Stimulated activated naive CD8-positive, alpha-beta T cell treated with anti-CD3 and anti-CD28 coated beads, Interleukin-15, amount 100 ng/mL, for 72 hours (primary cell): ENCODE data around the gene YWHAQ.
A peak's percentile ranks its signal among the peaks of the same experiment; 100 is the strongest.

ENCODE experiments used
- ATAC-seq: fragments of 150-1000 bp; cut with Tn5 transposase; 2 replicates; pipeline ENCODE4 v1.10.0; 2021; ENCODE audit warnings: mild to moderate bottlenecking, moderate library complexity
- DNase-seq, 2 donors: peaks; one replicate each; pipeline ENCODE4 v3.0.0; 2021 to 2022
- H3K27ac Mint-ChIP-seq, 2 donors: one replicate each; pipeline ENCODE4 v1.8.0; 2022; ENCODE audit warnings: mild to moderate bottlenecking in 2 of 2, mixed read lengths in 2 of 2, moderate library complexity in 2 of 2
- H3K27me3 Mint-ChIP-seq: one replicate; pipeline ENCODE4 v1.8.0; 2022; ENCODE audit warnings: mixed read lengths
- H3K4me1 Mint-ChIP-seq: one replicate; pipeline ENCODE4 v1.8.0; 2022; ENCODE audit warnings: mild to moderate bottlenecking, mixed read lengths
- H3K4me3 Mint-ChIP-seq, 2 donors: one replicate each; pipeline ENCODE4 v1.8.0; 2022; ENCODE audit warnings: mild to moderate bottlenecking in 2 of 2, mixed read lengths in 2 of 2, moderate library complexity in 1 of 2
- H3K9me3 Mint-ChIP-seq, 2 donors: one replicate each; pipeline ENCODE4 v1.8.0; 2022; ENCODE audit warnings: mixed read lengths in 2 of 2

Gene YWHAQ

DNA sequence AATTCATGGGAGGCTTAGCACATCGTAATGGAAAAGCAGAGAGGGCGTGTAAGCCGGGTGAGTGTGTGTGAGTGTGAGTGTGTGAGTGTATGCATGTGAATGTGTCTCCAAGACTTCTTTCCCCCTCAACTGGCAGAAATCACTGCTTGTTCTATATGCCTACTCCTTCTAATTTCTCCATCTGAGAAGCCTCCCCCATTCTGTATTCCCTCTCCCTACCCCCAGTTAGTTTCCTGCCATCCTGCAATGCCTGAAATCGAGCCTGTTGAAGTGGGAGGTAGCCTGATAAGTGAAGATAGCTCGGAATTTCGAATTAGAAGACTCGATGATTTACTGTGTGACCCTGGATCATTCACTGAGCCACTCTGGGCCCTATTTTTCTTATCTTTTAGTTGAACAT, 30.0 kb upstream of the YWHAQ start:
- ATAC-seq: no peak
- peaks cover 15% of the 10 kb centered on the region for H3K4me1 Mint-ChIP-seq
- DNase-seq: no peak
- peaks cover 8% of the 10 kb centered on the region for H3K27me3 Mint-ChIP-seq
- H3K27ac Mint-ChIP-seq: no peak overlapping the region
- no peak overlapping the region for H3K4me3 Mint-ChIP-seq
- H3K9me3 Mint-ChIP-seq: no peaks in the 10 kb centered on the region

DNA sequence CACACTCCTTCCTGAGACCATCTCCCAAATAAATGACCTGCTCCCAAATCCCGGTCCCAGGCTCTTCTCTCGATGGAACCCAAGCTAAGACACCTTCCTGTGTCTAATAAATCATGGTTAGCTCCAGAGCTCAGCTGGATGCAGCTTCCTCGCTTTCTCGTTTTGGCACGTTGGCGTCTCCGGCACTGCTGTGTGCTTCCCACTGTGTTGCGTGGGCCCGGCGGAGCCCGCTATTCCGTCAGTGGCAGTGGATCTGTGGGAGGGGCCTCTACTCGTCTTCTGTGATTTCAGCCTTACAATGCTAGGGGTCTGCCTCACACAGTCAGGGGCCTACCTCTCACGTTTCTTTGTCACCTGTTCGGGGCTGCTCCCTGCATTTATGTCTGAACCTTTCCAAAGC, 29.4 kb upstream of the YWHAQ start:
- peaks cover 19% of the 10 kb centered on the region for H3K4me1 Mint-ChIP-seq
- H3K9me3 Mint-ChIP-seq: no peaks in the 10 kb centered on the region
- peaks cover 8% of the 10 kb centered on the region for H3K27me3 Mint-ChIP-seq
- DNase-seq (no peak), ATAC-seq (no peak)
- H3K4me3 Mint-ChIP-seq: no peak overlapping the region
- H3K27ac Mint-ChIP-seq: no peak overlapping the region

DNA sequence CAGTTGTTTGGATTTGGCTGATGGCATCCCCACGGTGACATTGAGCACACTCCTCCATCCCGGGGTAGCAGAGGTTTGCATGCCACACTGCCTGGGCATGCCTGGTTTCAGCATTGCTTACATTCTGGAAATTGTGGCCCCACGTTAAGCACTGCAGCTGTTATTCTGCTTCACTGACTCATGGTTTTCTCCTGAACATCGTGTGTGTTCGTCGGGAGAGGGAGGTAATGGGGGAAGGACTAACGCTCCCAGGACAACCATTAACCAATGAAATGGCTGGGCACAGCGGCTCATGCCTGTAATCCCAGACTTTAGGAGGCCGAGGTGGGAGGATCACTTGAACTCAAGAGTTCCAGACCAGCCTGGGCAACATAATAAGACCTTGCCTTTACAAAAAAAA, 28.2 kb upstream of the YWHAQ start:
- Mint-ChIP-seq H3K27ac (peak overlapping the region in 1 of 2 donors; percentile 7), H3K4me1 (peaks cover 15% of the 10 kb centered on the region)
- DNase-seq: no peak

DNA sequence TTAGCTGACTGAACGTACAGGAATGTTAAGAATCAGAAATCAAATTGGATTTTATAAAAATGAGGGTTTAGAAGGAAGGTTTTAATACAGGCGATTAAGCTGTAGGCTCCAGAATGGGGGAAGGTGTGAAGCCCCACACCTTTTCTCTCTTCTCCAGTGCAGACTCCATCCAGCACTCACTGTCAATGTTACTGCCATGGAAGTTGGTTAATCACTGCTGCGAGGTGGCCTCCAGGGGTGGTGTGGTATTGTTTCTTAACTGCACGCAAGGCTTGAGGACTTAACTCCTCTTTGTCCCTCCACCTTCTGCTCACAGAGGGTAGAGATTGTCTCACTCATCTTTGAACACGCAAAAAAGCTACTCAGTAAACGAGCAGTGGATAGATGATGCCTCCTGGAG, 26.9 kb upstream of the YWHAQ start:
- Mint-ChIP-seq H3K4me3 (no peak overlapping the region), H3K27ac (no peak overlapping the region), H3K4me1 (peaks cover 14% of the 10 kb centered on the region), H3K27me3 (no peaks in the 10 kb centered on the region), H3K9me3 (no peaks in the 10 kb centered on the region)
- no peak for DNase-seq
- no peak for ATAC-seq

More for the DNA sequence above, 28.2 kb upstream of the YWHAQ start:
- no peaks in the 10 kb centered on the region for H3K9me3 Mint-ChIP-seq
- no peak for ATAC-seq
- H3K27me3 Mint-ChIP-seq: peaks cover under 1% of the 10 kb centered on the region
- no peak overlapping the region for H3K4me3 Mint-ChIP-seq

DNA sequence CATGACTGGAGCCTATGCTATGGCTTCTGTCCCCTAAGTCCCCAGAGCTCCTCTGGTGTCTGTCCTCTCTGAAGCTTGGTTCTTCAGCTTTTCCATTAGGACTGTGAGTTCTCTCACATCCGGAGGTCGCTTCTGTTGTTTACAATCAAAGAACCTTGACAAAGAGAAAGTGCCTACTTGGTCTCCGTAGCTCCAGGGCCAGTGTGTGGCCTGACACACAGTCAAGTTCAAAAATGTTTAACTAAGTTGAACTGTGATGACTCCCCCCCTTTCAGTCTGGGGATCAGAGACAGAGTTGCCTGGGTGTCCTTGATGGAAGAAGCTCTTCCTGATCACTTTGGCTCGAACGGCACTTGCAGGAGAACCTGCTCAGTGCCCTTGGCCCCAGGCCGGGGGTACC, 26.3 kb upstream of the YWHAQ start:
- H3K27ac Mint-ChIP-seq: no peak overlapping the region
- no peak for DNase-seq
- H3K9me3 Mint-ChIP-seq: no peaks in the 10 kb centered on the region
- no peak for ATAC-seq
- peaks cover 14% of the 10 kb centered on the region for H3K4me1 Mint-ChIP-seq
- H3K4me3 Mint-ChIP-seq: no peak overlapping the region
- H3K27me3 Mint-ChIP-seq: no peaks in the 10 kb centered on the region

DNA sequence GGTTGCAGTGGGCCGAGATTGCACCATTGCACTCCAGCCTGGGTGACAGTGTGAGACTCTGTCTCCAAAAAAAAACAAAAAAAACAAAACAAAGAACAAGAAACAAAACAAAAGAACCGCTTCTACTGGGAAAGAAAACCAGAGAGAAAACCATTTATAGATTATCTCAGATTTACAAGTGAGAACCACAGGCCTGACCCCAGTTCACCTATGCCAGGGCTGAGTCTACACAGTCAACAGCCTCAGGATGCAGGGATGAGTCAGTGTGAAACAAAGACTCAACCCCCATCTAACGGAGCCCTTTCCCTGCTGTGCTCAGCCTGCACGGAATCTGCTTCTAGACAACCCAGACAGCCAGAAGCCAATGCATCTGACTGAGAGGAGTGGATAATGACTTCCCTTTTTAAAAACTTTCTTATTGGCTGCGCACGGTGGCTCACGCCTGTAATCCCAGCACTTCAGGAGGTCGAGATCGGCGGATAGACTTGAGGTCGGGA, 25.5 kb upstream of the YWHAQ start:
- Mint-ChIP-seq H3K4me1 (peaks cover 14% of the 10 kb centered on the region), H3K9me3 (no peaks in the 10 kb centered on the region), H3K27ac (no peak overlapping the region), H3K4me3 (peak overlapping the region in 1 of 2 donors; percentile 11), H3K27me3 (no peaks in the 10 kb centered on the region)
- DNase-seq: peak; percentile 15 to 56
- peak; percentile 96 for ATAC-seq

DNA sequence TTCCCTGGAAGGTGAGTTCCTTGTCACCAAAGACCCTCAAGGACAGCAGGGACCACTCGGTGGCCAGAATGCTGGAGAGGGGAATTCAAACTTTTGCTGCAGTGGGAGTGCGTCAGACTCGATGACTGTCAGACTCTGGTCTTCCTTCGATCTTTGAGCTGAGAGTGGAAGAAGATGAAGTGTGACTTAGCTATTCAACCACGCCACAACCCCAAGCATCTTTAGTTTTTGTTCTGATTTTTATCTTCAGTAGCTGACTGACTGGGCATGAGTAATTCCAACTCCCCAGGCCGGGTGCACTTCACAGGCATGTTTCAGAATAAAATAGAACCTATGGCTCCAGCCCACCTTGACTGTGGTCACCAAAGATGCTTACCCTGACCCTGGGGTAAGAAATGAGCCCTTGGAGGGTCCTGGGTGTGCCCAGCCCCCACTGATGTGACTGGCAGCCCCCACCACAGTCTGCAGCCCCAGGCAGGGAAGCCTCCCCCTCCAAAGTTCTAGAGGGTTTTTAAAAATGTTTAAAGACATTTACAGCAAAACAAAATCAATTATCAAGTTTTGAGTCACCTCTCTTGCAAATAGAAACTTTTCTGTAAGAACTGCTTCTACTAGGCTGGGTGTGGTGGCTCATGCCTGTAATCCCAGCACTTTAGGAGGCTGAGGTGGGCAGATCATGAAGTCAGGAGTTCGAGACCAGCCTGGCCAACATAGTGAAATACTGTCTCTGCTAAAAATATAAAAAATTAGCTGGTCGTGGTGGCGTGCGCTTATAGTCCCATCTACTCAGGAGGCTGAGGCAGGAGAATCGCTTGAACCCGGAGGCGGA, 24.9 kb upstream of the YWHAQ start:
- peaks cover 15% of the 10 kb centered on the region for H3K4me1 Mint-ChIP-seq
- peak; percentile 68 for ATAC-seq
- no peaks in the 10 kb centered on the region for H3K9me3 Mint-ChIP-seq
- peak; percentile 24 to 40 for DNase-seq
- no peaks in the 10 kb centered on the region for H3K27me3 Mint-ChIP-seq
- no peak overlapping the region for H3K27ac Mint-ChIP-seq
- H3K4me3 Mint-ChIP-seq: peak overlapping the region in 1 of 2 donors; percentile 22

DNA sequence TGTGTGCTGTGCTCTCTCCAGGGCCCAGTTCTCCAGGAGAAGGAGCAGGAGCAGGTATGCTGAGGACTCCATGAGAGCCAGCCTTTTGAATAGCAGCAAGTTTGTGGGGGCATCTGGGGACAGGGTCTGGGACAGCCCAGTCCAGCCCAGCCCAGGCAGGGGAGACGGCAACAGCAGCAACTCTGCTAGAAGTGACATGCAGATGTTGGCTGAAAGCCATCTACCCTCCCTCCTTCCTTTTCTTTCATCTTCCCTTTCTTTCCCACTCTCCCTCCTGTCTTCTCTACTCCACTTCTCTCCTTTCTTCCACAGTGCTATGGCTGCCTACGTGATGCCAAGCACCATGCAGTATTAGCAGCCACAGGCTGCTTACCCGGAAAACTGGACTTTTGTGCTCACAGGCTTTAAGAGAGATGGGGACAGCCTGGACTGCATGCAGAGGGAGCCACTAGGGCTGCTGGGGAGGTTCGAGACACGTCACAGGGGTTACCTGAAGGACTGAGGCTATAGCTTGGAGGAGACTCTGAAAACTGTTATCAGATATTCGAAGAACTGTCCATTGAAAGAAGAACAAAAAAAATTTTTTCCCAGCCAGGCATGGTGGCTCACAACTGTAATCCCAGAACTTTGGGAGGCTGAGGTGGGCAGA, 23.8 kb upstream of the YWHAQ start:
- Mint-ChIP-seq H3K4me1 (peaks cover 22% of the 10 kb centered on the region), H3K4me3 (no peak overlapping the region), H3K9me3 (no peaks in the 10 kb centered on the region), H3K27me3 (no peaks in the 10 kb centered on the region), H3K27ac (no peak overlapping the region)
- DNase-seq: no peak
- no peak for ATAC-seq

DNA sequence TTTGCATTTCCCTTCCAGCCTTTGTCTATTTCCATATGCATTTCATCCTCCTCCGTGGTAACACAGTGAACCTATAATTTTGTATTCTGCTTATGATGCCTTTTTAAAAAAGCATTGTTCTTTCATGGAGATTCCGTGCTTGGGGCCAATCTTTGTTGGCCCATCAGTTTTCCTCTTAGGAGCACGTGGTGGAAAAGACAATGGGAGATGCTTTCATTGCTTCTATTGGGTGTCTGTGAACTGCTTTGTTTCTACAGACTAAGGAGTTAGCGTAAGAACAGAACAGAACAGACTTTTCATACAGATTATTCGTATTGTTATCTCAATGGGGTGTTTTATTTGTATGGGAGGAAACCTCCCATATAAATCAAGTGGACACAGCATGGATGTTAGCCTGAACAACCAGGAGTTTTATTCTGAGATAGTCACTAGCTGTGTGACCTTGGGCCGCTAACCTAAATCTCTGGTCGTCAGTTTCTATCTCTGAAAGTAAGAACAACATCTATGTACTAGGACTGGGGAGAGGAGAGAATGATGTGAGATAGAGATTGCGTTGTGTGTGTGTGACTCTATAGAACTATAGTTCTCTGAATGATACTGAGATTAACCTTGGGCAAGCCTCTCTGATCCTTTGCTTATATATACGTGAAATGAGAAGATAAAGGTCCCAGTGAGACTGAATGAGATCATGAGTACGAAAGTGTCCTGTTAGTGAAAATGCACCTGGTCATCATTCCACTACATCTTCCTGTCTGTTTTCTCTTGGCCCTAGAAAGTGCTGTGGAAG, 22.9 kb upstream of the YWHAQ start:
- peaks cover 22% of the 10 kb centered on the region for H3K4me1 Mint-ChIP-seq
- DNase-seq (no peak), ATAC-seq (no peak)
- no peak overlapping the region for H3K27ac Mint-ChIP-seq
- H3K4me3 Mint-ChIP-seq: no peak overlapping the region
- no peaks in the 10 kb centered on the region for H3K9me3 Mint-ChIP-seq
- no peaks in the 10 kb centered on the region for H3K27me3 Mint-ChIP-seq

DNA sequence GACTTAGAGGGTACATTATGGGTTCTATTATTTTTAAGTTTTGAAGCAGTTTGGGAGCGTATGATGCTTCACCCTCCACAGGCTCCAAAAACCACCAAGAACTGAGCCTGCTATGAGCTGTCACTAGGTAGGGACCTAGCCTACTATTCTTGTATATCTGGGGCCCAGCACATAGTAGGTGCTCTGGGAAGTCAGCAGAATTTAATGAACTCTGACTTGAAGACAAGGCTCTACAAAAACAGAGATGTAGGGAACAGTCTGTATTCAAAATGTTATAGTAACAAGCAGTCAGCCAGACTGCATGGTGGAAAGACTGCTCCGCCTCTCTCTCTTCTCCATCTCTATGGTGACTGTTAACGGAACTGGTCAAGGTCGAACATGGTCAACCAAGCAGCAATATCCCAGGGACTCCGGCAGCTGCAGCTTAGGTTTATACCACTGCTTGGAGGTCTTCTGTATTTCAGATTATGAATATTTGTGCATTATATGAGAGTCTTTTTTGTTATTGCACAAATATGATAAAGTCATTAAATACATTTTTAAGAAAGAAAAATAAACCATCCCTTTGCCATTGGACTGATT, 22.2 kb upstream of the YWHAQ start:
- no peaks in the 10 kb centered on the region for H3K9me3 Mint-ChIP-seq
- no peak for ATAC-seq
- H3K27me3 Mint-ChIP-seq: no peaks in the 10 kb centered on the region
- H3K4me3 Mint-ChIP-seq: no peak overlapping the region
- no peak overlapping the region for H3K27ac Mint-ChIP-seq
- peaks cover 22% of the 10 kb centered on the region for H3K4me1 Mint-ChIP-seq
- no peak for DNase-seq

DNA sequence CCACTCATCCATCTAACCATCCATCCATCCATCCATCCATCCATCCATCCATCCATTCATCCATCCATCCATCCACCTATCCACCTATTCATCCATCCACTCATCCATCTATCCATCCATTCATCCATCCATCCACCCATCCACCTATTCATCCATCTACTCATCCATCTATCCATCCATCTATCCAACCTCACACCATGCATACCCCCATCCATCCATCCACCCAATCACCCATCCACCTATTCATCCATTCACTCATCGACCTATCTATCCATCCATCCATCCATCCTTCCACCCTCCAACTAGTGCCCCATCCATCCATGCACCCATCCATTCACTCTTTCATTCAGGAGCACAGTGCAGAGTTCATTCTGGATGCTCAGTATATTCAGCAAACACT, 21.5 kb upstream of the YWHAQ start:
- Mint-ChIP-seq H3K27me3 (no peaks in the 10 kb centered on the region), H3K4me3 (no peak overlapping the region), H3K4me1 (peaks cover 22% of the 10 kb centered on the region), H3K27ac (no peak overlapping the region), H3K9me3 (no peaks in the 10 kb centered on the region)
- no peak for DNase-seq
- no peak for ATAC-seq

DNA sequence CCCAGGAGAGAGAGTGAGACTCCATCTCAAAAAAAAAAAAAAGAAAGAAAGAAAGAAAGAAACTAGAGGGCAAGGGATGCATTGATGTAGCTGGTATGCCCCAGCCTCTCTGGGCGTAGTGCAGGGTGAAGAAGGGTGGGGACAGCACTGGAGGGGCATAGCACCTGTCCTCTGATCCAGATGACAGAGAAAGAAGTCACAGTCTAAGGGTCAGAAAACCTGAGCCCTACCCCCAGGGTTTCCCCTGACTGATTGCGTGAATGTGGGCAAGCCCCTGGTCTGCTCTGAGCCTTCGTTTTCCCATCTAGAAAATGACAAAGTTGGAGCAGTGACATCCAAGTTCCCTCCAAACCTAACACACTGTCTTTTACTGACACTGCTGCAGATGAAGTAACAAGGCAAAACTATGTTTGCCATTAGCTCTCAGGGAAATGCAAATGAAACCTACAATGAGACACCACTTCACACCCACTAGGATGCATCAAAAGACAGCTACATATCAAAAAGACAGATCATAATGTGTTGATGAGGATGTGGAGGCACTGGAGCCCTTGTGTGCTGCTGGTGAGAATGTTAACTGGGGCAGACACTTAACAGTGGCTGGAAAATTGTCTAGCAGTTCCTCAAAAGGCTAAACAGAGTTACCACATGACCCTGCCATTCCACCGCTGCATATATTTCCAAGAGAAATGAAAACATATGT, 19.5 kb upstream of the YWHAQ start:
- H3K4me3 Mint-ChIP-seq: no peak overlapping the region
- H3K9me3 Mint-ChIP-seq: no peaks in the 10 kb centered on the region
- ATAC-seq (no peak), DNase-seq (no peak)
- H3K4me1 Mint-ChIP-seq: peaks cover 8% of the 10 kb centered on the region
- H3K27ac Mint-ChIP-seq: no peak overlapping the region
- peaks cover 10% of the 10 kb centered on the region for H3K27me3 Mint-ChIP-seq

DNA sequence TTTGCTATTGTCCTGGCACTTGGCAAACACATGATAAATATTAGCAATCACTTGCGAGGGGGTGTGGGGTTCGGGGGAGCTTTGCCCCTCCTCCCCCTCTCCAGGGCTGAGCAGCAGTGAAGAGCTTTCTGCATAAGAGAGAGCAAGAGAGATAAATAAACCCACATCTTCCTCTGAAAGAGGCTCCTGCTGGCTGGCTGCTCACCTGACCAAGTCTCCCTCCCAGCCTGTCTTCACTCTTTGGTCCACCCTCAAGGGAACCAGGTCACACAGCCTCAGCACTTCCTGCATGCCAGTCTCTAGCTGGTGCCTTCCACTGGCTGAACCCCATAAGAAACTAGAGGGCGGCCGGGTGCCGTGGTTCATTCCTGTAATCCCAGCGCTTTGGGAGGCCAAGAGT, 18.5 kb upstream of the YWHAQ start:
- ATAC-seq (no peak), DNase-seq (no peak)
- Mint-ChIP-seq H3K27ac (no peak overlapping the region), H3K9me3 (no peaks in the 10 kb centered on the region), H3K4me3 (no peak overlapping the region), H3K27me3 (peaks cover 10% of the 10 kb centered on the region), H3K4me1 (peaks cover 8% of the 10 kb centered on the region)

DNA sequence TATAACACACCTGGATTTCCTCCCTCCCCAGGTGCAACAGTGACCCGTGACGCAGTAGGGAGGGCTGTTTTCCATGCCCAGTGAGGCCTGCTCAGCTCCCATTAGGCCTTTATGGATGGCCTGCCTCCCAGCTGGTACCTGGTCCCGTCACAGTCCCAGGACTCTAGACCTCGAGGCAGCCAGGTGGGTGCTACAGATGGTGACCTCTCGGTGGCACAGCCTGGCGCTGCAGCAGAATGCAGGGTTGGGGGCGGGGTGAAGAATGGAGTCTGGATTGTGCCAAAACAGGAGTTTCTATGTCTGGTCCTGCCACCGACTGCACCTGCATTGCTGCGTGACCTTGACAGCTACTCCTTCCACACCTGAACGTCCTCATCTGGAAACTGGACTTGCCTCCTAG, 18.0 kb upstream of the YWHAQ start:
- Mint-ChIP-seq H3K27me3 (peaks cover 10% of the 10 kb centered on the region), H3K4me1 (peaks cover 8% of the 10 kb centered on the region), H3K27ac (no peak overlapping the region), H3K9me3 (no peaks in the 10 kb centered on the region), H3K4me3 (no peak overlapping the region)
- ATAC-seq (no peak), DNase-seq (no peak)

DNA sequence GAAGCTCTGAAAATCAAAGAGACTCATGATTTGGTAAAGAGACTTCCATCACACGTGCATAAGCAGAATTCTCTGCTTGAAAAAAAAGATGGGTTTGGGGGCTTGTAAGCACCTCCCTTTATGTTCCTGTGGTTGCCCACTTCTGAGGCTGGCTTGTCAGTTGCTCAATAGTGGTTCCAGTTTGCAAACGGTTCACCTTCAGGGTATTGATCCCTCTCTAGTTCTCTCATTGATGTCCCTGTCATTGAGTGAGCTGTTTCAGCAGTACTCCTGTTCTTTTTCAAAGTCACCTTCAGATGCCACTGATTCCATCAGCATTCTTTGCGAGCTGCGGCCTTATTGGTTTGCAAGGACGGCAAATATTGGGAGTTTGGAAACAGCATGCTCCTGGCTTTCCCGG, 17.1 kb upstream of the YWHAQ start:
- Mint-ChIP-seq H3K27me3 (peaks cover 10% of the 10 kb centered on the region), H3K4me1 (peaks cover 8% of the 10 kb centered on the region), H3K4me3 (no peak overlapping the region), H3K27ac (no peak overlapping the region), H3K9me3 (no peaks in the 10 kb centered on the region)
- no peak for DNase-seq
- ATAC-seq: no peak
